ENCODE measurements around the gene RDH5.

DNA sequence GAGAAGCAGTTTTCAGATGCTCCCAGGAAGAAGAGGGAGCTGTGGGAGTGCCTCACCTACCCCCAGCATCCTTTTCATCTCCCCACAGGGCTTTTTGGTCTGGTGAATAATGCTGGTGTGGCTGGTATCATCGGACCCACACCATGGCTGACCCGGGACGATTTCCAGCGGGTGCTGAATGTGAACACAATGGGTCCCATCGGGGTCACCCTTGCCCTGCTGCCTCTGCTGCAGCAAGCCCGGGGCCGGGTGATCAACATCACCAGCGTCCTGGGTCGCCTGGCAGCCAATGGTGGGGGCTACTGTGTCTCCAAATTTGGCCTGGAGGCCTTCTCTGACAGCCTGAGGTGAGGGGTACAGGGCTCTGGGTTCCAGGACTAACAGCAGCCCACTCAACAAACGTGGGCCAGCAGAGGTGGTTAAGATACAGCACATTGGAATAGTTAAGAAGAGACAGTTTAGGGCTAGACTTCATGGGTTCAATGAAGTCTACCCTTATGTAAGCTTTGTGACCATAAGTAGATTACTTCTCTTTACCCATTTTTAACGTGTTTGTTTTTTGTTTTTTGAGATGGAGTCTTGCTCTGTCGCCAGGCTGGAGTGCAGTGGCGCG lies 1.5 kb downstream of the RDH5 start:
- no peak for TF ChIP-seq SP1 (IDR thresholded peaks at IDR 0.05)
- TF ChIP-seq SUZ12 (IDR thresholded peaks at IDR 0.05): no peak
- no peak for TF ChIP-seq ELF4 (IDR thresholded peaks at IDR 0.05)
- TF ChIP-seq HDGF (IDR thresholded peaks at IDR 0.05; ENCODE audit: borderline replicate concordance): no peak
- no peak for TF ChIP-seq ZNF384 (IDR thresholded peaks at IDR 0.05)
- TF ChIP-seq, protein P1, sequence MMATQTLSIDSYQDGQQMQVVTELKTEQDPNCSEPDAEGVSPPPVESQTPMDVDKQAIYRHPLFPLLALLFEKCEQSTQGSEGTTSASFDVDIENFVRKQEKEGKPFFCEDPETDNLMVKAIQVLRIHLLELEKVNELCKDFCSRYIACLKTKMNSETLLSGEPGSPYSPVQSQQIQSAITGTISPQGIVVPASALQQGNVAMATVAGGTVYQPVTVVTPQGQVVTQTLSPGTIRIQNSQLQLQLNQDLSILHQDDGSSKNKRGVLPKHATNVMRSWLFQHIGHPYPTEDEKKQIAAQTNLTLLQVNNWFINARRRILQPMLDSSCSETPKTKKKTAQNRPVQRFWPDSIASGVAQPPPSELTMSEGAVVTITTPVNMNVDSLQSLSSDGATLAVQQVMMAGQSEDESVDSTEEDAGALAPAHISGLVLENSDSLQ (IDR thresholded peaks at IDR 0.05): no peak
- TF ChIP-seq FOXK2 (IDR thresholded peaks at IDR 0.05): no peak
- no peak for TF ChIP-seq LEF1 (IDR thresholded peaks at IDR 0.05; ENCODE audit: borderline replicate concordance)

Measured in HEK293T (cell line).